OCI-M2 (cell line): ENCODE data around the gene AATF.

ENCODE experiments used
- DNase-seq: peaks from one replicate; lab custom pipeline; 2025; ENCODE audit not compliant: unreplicated experiment; lab: John Stamatoyannopoulos, UW

The AATF gene

GRCh38 chr17:36978810-36979564 lies 30.2 kb downstream of the AATF start:
- no peak for DNase-seq

GRCh38 chr17:36979565-36979941 lies 30.8 kb downstream of the AATF start:
- no peak for DNase-seq

- DNase-seq: no peak
Measured at GRCh38 chr17:36980280-36980761, 31.6 kb downstream of the AATF start.

- no peak for DNase-seq
Measured at GRCh38 chr17:36983618-36984017, 34.9 kb downstream of the AATF start.

- no peak for DNase-seq
Measured at GRCh38 chr17:36989173-36989572, 40.4 kb downstream of the AATF start.

- DNase-seq: no peak
Measured at GRCh38 chr17:36992701-36993100, 43.9 kb downstream of the AATF start.

- no peak for DNase-seq
Measured at GRCh38 chr17:36993227-36993626, 44.5 kb downstream of the AATF start.

- DNase-seq: no peak
Measured at GRCh38 chr17:36994438-36994837, 45.7 kb downstream of the AATF start.

GRCh38 chr17:36999471-36999870 lies 50.7 kb downstream of the AATF start:
- DNase-seq: no peak

- DNase-seq: no peak
Measured at GRCh38 chr17:37016780-37017179, 68.0 kb downstream of the AATF start.

GRCh38 chr17:37017404-37017803 lies 68.7 kb downstream of the AATF start:
- DNase-seq: no peak

GRCh38 chr17:37019117-37019740 lies 70.5 kb downstream of the AATF start:
- no peak for DNase-seq

GRCh38 chr17:37019741-37020129 lies 71.0 kb downstream of the AATF start:
- DNase-seq: no peak

GRCh38 chr17:37024181-37024637 lies 75.5 kb downstream of the AATF start:
- no peak for DNase-seq

- no peak for DNase-seq
Measured at GRCh38 chr17:37025238-37025637, 76.5 kb downstream of the AATF start.

GRCh38 chr17:37025847-37026530 lies 77.2 kb downstream of the AATF start:
- no peak for DNase-seq

- no peak for DNase-seq
Measured at GRCh38 chr17:37026531-37026869, 77.7 kb downstream of the AATF start.

- no peak for DNase-seq
Measured at GRCh38 chr17:37028040-37028439, 79.3 kb downstream of the AATF start.

- no peak for DNase-seq
Measured at GRCh38 chr17:37031493-37032083, 82.8 kb downstream of the AATF start.

GRCh38 chr17:37037590-37038155 lies 88.9 kb downstream of the AATF start:
- DNase-seq: no peak

- DNase-seq: no peak
Measured at GRCh38 chr17:37039269-37039668, 90.5 kb downstream of the AATF start.
